ENCODE measurements around the gene KHNYN.

DNA sequence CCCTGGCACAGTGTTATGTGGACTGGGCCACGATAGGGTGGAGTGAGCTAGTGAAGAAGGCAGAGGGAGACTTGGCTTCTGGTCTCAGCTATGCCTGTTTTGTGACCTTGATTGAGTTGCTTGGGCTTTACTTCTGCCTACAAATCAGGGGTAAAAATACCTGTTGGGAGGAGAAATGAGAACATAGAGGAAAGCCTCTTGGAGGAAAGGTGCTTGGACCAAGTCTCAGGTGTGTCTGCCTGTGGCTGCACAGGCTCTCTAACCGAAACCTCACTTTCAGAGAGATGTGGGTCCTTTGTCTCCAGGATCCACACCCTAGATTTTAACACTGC lies 7.9 kb downstream of the KHNYN start:
- no peak for TF ChIP-seq ELF4 (IDR thresholded peaks at IDR 0.05)
- TF ChIP-seq LEF1 (IDR thresholded peaks at IDR 0.05; ENCODE audit: borderline replicate concordance), result no peak
- TF ChIP-seq SUZ12 (IDR thresholded peaks at IDR 0.05), result no peak
- no peak for TF ChIP-seq HDGF (IDR thresholded peaks at IDR 0.05; ENCODE audit: borderline replicate concordance)
- no peak for TF ChIP-seq ARNT (IDR thresholded peaks at IDR 0.05)
- TF ChIP-seq FOXM1 (IDR thresholded peaks at IDR 0.05; ENCODE audit: borderline replicate concordance), result no peak
- TF ChIP-seq BHLHE40 (IDR thresholded peaks at IDR 0.05; ENCODE audit: borderline replicate concordance), result no peak
- no peak for TF ChIP-seq NFRKB (IDR thresholded peaks at IDR 0.05)
- no peak for TF ChIP-seq SP1 (IDR thresholded peaks at IDR 0.05)
- TF ChIP-seq L3MBTL2 (conservative IDR thresholded peaks at IDR 0.05), result no peak
- no peak for TF ChIP-seq TARDBP (IDR thresholded peaks at IDR 0.05)
- TF ChIP-seq, protein P1, sequence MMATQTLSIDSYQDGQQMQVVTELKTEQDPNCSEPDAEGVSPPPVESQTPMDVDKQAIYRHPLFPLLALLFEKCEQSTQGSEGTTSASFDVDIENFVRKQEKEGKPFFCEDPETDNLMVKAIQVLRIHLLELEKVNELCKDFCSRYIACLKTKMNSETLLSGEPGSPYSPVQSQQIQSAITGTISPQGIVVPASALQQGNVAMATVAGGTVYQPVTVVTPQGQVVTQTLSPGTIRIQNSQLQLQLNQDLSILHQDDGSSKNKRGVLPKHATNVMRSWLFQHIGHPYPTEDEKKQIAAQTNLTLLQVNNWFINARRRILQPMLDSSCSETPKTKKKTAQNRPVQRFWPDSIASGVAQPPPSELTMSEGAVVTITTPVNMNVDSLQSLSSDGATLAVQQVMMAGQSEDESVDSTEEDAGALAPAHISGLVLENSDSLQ (IDR thresholded peaks at IDR 0.05), result no peak
